Chondrocyte (in vitro differentiated cells): ENCODE data around the gene RREB1. TPM values are rescaled to one million over a fixed set of nuclear protein-coding genes. Genes with fewer than 3 reads are reported as not detected.
A peak's percentile ranks its signal among the peaks of the same experiment; 100 is the strongest.

Source experiments
- DNase-seq: peaks from one replicate; pipeline ENCODE4 v3.0.0; 2021; ENCODE audit warnings: mixed read lengths, low spot score
- H3K27ac Mint-ChIP-seq: one replicate; pipeline ENCODE4 v1.8.0; 2021; ENCODE audit warnings: mild to moderate bottlenecking, moderate library complexity, mixed read lengths; ENCODE audit not compliant: unreplicated experiment
- H3K27me3 Mint-ChIP-seq: 2 replicates; pipeline ENCODE4 v1.8.0; 2021; ENCODE audit warnings: low read depth, mixed read lengths
- H3K36me3 Mint-ChIP-seq: 2 replicates; pipeline ENCODE4 v1.8.0; 2021; ENCODE audit warnings: low read depth, mixed read lengths
- H3K4me1 Mint-ChIP-seq: 2 replicates; pipeline ENCODE4 v1.8.0; 2021; ENCODE audit warnings: low read depth, mild to moderate bottlenecking, mixed read lengths
- H3K4me3 Mint-ChIP-seq: one replicate; pipeline ENCODE4 v1.8.0; 2021; ENCODE audit warnings: mild to moderate bottlenecking, moderate library complexity, mixed read lengths; ENCODE audit not compliant: unreplicated experiment
- H3K9me3 Mint-ChIP-seq: 2 replicates; pipeline ENCODE4 v1.8.0; 2021; ENCODE audit warnings: low read depth, mixed read lengths
- CTCF ChIP-seq: fragments of 200-600 bp; sonication (generic); IDR thresholded peaks from 2 replicates; pipeline ENCODE4 v1.5.0; 2021; ENCODE audit warnings: antibody characterized with exemption, mild to moderate bottlenecking, moderate library complexity
- total RNA-seq: library from RNA; stranded (reverse); gene quantifications from 3 replicates; pipeline ENCODE4 v1.2.1, GENCODE V29; 2021

RREB1 gene
- total RNA-seq, 1 donor from 2014 or later, result 28.4 TPM

DNA sequence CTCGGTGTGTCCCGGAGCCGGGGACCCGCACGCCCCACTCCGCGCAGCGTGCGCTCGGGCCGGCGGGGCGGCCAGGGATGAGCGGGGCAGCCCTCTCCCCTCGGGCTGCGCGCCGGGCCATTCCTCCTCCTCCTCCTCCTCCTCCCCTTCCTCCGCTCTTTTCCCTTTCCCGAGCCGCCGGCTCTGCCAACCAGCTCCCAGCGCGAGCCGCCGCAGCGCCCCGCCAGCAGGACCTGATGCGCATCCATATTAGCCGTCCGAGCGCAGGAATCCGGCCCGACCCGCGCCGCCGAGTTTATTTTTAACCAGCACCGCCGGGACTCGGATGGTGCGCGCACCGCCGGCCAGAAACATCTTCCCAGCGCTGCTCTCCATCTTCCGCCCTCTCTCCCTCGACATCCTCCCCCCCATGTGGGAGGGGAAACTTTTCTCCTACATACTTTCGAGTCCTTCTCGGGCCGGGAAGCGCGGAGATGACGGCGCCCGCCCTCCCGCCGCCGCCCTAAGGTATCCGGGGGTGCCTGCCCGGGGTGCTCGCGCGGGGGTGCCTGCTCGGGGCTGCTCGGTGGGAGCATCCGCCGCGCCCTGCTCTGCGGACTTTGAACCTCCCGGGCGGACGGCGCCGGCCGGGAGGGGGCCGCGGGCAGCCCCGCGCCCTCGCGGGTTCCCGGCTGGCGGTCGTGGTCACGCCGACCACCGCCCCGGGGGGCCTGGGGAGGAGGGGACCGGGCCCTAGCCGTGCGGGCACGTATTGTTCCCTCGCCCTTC, 619 bp downstream of the RREB1 start:
- no peak for TF ChIP-seq CTCF
- Mint-ChIP-seq H3K4me1 (peaks cover 39% of the 10 kb centered on the region), H3K27ac (peak overlapping the region; percentile 91), H3K27me3 (no peaks in the 10 kb centered on the region), H3K36me3 (no peaks in the 10 kb centered on the region), H3K4me3 (peak overlapping the region; percentile 96), H3K9me3 (no peaks in the 10 kb centered on the region)
- no peak for DNase-seq

DNA sequence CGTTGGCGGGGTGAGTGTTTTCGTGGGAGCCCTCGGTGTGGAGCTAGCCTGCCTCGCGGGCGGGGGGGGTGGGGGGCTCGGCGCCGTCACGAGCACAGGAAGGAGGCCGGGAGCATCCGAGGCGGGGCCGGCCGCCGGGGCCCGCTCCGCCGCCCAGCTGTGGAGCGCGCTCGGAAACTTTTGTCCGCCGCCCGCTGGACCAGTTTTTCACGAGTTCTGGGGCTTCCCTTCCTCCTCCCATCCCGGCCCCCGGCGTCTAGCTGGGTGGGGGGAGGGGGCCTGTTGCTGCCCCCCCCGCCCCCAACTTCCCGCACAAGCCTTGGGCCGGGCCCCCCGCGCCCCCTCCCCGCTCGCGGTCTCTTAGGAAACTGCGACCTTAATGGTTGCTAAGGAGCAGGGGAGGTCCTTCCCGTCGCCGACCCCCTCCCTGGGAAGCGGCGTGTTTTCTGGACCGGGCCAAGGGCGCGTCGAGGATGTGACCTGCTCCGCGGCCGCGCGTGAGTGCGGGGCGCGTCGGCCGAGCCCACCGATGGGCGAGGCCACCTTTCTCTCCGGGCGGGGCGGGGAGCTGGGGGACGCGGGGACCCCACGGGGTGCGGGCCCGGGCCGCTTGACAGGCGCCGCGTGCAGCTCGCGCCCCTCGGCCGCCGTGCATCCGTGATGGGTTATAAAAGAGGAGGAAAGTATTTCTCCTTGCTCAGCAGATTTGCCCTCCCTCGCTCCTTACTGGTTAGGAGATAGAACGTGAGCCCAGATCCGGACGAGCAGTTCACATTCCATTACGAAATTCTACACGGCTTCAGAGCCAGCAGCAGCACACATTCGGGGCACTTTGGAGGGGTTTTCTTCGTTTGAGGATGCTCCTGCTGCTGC, 1.4 kb downstream of the RREB1 start:
- no peak for DNase-seq
- peaks cover 47% of the 10 kb centered on the region for H3K4me1 Mint-ChIP-seq
- peak overlapping the region; percentile 77 for H3K4me3 Mint-ChIP-seq
- H3K9me3 Mint-ChIP-seq, result no peaks in the 10 kb centered on the region
- H3K27me3 Mint-ChIP-seq, result no peaks in the 10 kb centered on the region
- no peak for TF ChIP-seq CTCF
- peak overlapping the region; percentile 60 for H3K27ac Mint-ChIP-seq
- no peaks in the 10 kb centered on the region for H3K36me3 Mint-ChIP-seq

GRCh38 chr6:7110092-7110792, 2.5 kb downstream of the RREB1 start:
- Mint-ChIP-seq H3K4me3 (peak overlapping the region; percentile 77), H3K27me3 (no peaks in the 10 kb centered on the region), H3K9me3 (no peaks in the 10 kb centered on the region), H3K36me3 (no peaks in the 10 kb centered on the region), H3K27ac (peak overlapping the region; percentile 60), H3K4me1 (peaks cover 57% of the 10 kb centered on the region)
- DNase-seq, result no peak
- TF ChIP-seq CTCF, result no peak

DNA sequence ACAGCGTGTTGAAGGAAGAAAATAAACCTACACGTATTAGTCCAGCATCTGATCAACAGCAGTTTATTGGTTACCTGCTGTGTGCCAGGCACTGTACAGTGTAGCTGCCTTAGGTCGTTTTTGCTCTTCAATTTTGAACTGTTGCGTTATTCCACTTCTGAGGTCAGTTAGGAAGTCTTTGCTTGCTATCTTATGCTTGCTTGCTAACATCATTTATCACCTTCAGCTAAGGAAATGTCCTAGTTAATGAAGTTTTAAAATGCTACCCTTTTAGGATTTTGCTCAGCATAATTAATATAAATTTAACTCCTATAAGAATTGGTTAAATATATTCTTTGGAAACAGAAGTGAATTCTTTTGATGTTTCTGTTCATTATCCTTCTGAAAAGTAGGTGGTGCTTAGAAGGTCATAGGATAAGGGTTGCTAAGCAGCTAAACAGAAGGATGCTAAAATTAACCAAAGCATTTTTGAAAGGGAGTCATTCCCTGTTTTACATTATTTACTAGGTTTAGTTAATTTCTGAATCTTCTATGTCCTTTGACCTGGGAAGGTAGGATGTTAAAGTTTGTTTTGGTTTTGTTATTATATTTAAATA, 3.4 kb downstream of the RREB1 start:
- no peak overlapping the region for H3K4me3 Mint-ChIP-seq
- no peaks in the 10 kb centered on the region for H3K9me3 Mint-ChIP-seq
- no peak overlapping the region for H3K27ac Mint-ChIP-seq
- H3K36me3 Mint-ChIP-seq, result no peaks in the 10 kb centered on the region
- H3K4me1 Mint-ChIP-seq, result peaks cover 65% of the 10 kb centered on the region
- DNase-seq, result no peak
- no peak for TF ChIP-seq CTCF
- no peaks in the 10 kb centered on the region for H3K27me3 Mint-ChIP-seq
